Smooth muscle cell (in vitro differentiated cells): ENCODE measurements around the gene CERCAM. TPM values are rescaled to one million over a fixed set of nuclear protein-coding genes. Genes with fewer than 3 reads are reported as not detected.

ENCODE experiments used
- DNase-seq: peaks from one replicate; lab custom pipeline; 2025; ENCODE audit not compliant: unreplicated experiment; lab: John Stamatoyannopoulos, UW
- H2AFZ ChIP-seq: fragments of 200-600 bp; sonication (generic); 2 replicates; pipeline ENCODE4 v1.6.0; 2016; ENCODE audit warnings: antibody characterized with exemption, low read depth, mild to moderate bottlenecking
- H3F3A ChIP-seq: fragments of 200-600 bp; sonication (generic); 2 replicates; pipeline ENCODE4 v1.6.0; 2017; ENCODE audit warnings: antibody characterized with exemption, low read depth
- H3K27ac ChIP-seq: fragments of 200-600 bp; sonication (generic); 2 replicates; pipeline ENCODE4 v1.5.1; 2016; ENCODE audit warnings: low read depth, mild to moderate bottlenecking
- H3K27me3 ChIP-seq: fragments of 200-600 bp; sonication (generic); 2 replicates; pipeline ENCODE4 v1.6.1; 2016; ENCODE audit warnings: low read depth, mild to moderate bottlenecking
- H3K36me3 ChIP-seq: fragments of 200-600 bp; sonication (generic); 2 replicates; pipeline ENCODE4 v1.5.1; 2016; ENCODE audit warnings: low read depth
- H3K4me1 ChIP-seq: fragments of 200-600 bp; sonication (generic); 2 replicates; pipeline ENCODE4 v1.5.1; 2016; ENCODE audit warnings: low read depth
- H3K4me2 ChIP-seq: fragments of 200-600 bp; sonication (generic); 2 replicates; pipeline ENCODE4 v1.6.0; 2016; ENCODE audit warnings: mild to moderate bottlenecking
- H3K4me3 ChIP-seq: fragments of 200-600 bp; sonication (generic); 2 replicates; pipeline ENCODE4 v1.5.1; 2016; ENCODE audit warnings: mild to moderate bottlenecking
- H3K79me2 ChIP-seq: fragments of 200-600 bp; sonication (generic); 2 replicates; pipeline ENCODE4 v1.6.0; 2016; ENCODE audit warnings: low read depth, mild to moderate bottlenecking
- H3K9ac ChIP-seq: fragments of 200-600 bp; sonication (generic); 2 replicates; pipeline ENCODE4 v1.6.0; 2016; ENCODE audit warnings: low read depth
- H3K9me3 ChIP-seq: fragments of 200-600 bp; sonication (generic); replicated peaks from 2 replicates; pipeline ENCODE4 v1.5.1; 2016; ENCODE audit warnings: low read depth
- H4K20me1 ChIP-seq: fragments of 200-600 bp; sonication (generic); 2 replicates; pipeline ENCODE4 v1.6.0; 2016; ENCODE audit warnings: low read depth
- WGBS: methylation state at CpG from one replicate; pipeline ENCODE4 v1.1.7; 2016; ENCODE audit warnings: low lambda C conversion rate; 5-methylcytosine and 5-hydroxymethylcytosine counted together
- microRNA counts: library from miRNA; unstranded; fragments of <30 nt; microRNA quantifications from one replicate; lab custom pipeline; 2016
- microRNA-seq: library from miRNA; unstranded; fragments of <30 nt; microRNA quantifications from one replicate; pipeline ENCODE4, GENCODE V29; 2016; ENCODE audit warnings: borderline number of aligned reads
- polyA plus RNA-seq: library from polyadenylated mRNA; unstranded; fragments of >200 nt; fragmentation: Nextera tagmentation; extraction: Ambion mirVana; gene quantifications from 2 replicates; pipeline ENCODE4 v1.2.1, GENCODE V29; 2016
- total RNA-seq: library from RNA; depleted of rRNA; stranded (reverse); fragments of >200 nt; gene quantifications from 2 replicates; pipeline ENCODE4 v1.2.3, GENCODE V29; 2014
- TF ChIP-seq, protein P1 (sequence below): fragments of 200-600 bp; sonication (generic); IDR thresholded peaks from 2 replicates; pipeline ENCODE4 v1.5.1; 2017; ENCODE audit warnings: borderline replicate concordance, mild to moderate bottlenecking, antibody characterized with exemption; ENCODE audit not compliant: insufficient read depth, poor library complexity, severe bottlenecking

CERCAM gene
- total and polyA plus RNA-seq, 2 experiments from 2014 or later = 129 to 357 TPM

DNA sequence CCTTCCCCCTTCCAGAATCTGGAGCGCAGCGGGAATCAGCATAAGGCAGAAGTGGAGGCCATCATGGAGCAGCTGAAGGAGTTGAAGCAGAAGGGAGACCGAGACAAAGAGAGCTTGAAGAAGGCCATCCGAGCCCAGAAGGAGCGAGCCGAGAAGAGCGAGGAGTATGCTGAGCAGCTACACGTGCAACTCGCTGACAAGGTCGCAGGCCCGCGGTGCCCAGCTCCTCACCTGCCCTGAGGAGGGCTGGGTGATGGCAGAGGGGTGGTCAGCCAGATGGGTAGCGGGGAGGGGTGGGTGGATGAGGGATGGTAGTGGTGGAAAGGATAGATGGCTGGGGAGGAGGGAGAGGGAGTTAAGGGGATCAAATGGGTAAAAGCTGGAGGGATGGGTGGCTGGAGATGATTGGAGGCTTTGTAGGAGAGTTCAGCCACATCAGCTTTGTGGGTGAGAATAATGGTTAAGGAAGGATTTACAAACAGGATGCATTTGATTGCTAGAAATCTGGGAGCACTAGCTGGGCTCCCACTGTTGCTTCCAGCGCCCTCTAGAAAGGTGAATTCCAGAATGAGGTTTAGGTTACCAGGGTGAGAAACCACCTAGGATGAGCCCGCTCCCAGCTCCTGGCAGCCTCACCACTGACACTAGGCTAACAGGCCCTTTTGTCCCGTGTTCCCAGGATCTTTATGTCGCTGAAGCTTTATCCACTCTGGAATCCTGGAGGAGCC is 64.2 kb downstream of the CERCAM start:
- Histone ChIP-seq H3K9ac (no peak overlapping the region), H3K27me3 (no peaks in the 10 kb centered on the region), H3K4me3 (no peak overlapping the region), H4K20me1 (no peaks in the 10 kb centered on the region), H3K36me3 (peaks cover 6% of the 10 kb centered on the region), H3K4me2 (no peak overlapping the region), H3F3A (no peaks in the 10 kb centered on the region), H2AFZ (no peak overlapping the region), H3K27ac (no peak overlapping the region), H3K4me1 (no peaks in the 10 kb centered on the region), H3K79me2 (no peaks in the 10 kb centered on the region), H3K9me3 (no peaks in the 10 kb centered on the region)
- no peak for DNase-seq
- TF ChIP-seq, protein P1, sequence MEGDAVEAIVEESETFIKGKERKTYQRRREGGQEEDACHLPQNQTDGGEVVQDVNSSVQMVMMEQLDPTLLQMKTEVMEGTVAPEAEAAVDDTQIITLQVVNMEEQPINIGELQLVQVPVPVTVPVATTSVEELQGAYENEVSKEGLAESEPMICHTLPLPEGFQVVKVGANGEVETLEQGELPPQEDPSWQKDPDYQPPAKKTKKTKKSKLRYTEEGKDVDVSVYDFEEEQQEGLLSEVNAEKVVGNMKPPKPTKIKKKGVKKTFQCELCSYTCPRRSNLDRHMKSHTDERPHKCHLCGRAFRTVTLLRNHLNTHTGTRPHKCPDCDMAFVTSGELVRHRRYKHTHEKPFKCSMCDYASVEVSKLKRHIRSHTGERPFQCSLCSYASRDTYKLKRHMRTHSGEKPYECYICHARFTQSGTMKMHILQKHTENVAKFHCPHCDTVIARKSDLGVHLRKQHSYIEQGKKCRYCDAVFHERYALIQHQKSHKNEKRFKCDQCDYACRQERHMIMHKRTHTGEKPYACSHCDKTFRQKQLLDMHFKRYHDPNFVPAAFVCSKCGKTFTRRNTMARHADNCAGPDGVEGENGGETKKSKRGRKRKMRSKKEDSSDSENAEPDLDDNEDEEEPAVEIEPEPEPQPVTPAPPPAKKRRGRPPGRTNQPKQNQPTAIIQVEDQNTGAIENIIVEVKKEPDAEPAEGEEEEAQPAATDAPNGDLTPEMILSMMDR = no peak
- WGBS = 93% methylated on average over 16 of the region's 17 CpGs

DNA sequence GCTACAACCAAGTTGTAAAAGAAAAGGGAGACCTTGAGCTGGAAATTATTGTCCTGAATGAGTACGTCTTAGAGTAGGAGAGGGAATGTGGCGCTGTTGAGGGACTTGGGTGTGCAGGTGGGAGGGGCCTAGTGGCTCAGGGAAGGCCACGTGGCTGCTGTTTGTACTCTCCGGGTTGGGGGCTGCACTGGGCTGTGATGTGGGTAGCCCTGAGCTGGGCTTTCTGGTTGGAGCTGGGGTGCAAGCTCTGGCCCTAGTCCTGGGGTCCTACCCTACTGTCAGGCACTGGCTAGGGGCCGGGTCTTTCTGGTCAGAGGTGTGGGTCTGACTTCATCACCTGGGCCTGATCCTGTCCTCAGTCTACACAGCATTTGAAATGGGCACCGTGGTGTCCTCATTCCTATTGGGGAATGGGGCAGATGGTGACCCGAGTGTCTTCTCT is 64.8 kb downstream of the CERCAM start:
- Histone ChIP-seq H3K9ac (no peak overlapping the region), H3K79me2 (no peaks in the 10 kb centered on the region), H2AFZ (no peak overlapping the region), H3K27ac (no peak overlapping the region), H3K4me1 (no peaks in the 10 kb centered on the region), H3K36me3 (peaks cover 6% of the 10 kb centered on the region), H3K9me3 (no peaks in the 10 kb centered on the region), H3K27me3 (no peaks in the 10 kb centered on the region), H3K4me3 (no peak overlapping the region), H3F3A (no peaks in the 10 kb centered on the region), H4K20me1 (no peaks in the 10 kb centered on the region), H3K4me2 (no peak overlapping the region)
- TF ChIP-seq, protein P1 = no peak
- no peak for DNase-seq
- 88% methylated on average over 7 of the region's 7 CpGs for WGBS

DNA sequence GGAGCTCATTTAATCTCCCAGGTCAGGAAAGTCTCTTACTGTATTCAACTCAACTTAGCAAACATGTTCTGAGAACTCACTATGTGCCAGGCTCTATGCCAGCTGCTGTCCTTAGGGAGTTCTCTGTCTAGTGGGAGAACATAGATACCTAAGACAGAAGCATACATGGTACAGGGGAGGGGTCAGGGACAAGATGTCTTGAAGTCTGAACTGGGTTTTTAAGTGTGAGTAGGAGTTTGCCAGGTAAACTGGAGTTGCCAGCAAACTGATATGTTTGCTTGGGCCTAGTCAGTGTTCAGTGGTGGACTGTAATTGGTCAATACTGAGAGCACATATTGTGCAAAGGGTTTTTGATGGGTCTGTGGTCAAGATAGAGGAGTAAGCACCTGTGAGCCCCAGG is 65.5 kb downstream of the CERCAM start:
- peaks cover 6% of the 10 kb centered on the region for H3K36me3 ChIP-seq
- TF ChIP-seq, protein P1 = no peak
- H3K79me2 ChIP-seq = no peaks in the 10 kb centered on the region
- no peaks in the 10 kb centered on the region for H3F3A ChIP-seq
- no peak overlapping the region for H3K4me3 ChIP-seq
- no peak for DNase-seq
- no peaks in the 10 kb centered on the region for H3K4me1 ChIP-seq
- no peak overlapping the region for H3K9ac ChIP-seq
- no peak overlapping the region for H2AFZ ChIP-seq
- no peaks in the 10 kb centered on the region for H3K9me3 ChIP-seq
- H3K27ac ChIP-seq = no peak overlapping the region
- H3K4me2 ChIP-seq = no peak overlapping the region
- H4K20me1 ChIP-seq = no peaks in the 10 kb centered on the region
- no peaks in the 10 kb centered on the region for H3K27me3 ChIP-seq

MicroRNAs encoded within 50 kb of the gene (microRNA counts, 767-probe panel; counts per million panel counts)
- microRNA hsa-miR-219-2-3p (lab: Ali Mortazavi, UCI) = 183 counts per million

Small RNAs within 50 kb of the gene (microRNA-seq; reads per million reads assigned to microRNA genes)
- not detected for gene MIR219B

Other genes with a start within 250 kb of the CERCAM start
- 23.5 and 24.2 TPM in 2 replicates for gene CIZ1, start 229.3 kb upstream of the CERCAM start, total RNA-seq
- 81.1 and 84.0 TPM in 2 replicates for gene CIZ1, start 229.3 kb upstream of the CERCAM start, polyA plus RNA-seq
- gene DNM1, start 217.5 kb upstream of the CERCAM start, total RNA-seq = 25.3 and 29.7 TPM in 2 replicates
- 48.9 and 50.7 TPM in 2 replicates for gene DNM1, start 217.5 kb upstream of the CERCAM start, polyA plus RNA-seq
- gene GOLGA2, start 144.8 kb upstream of the CERCAM start, total RNA-seq = 99.5 and 101 TPM in 2 replicates
- 55.4 and 70.1 TPM in 2 replicates for gene GOLGA2, start 144.8 kb upstream of the CERCAM start, polyA plus RNA-seq
- gene SWI5, start 144.6 kb upstream of the CERCAM start, total RNA-seq = 41.0 and 47.1 TPM in 2 replicates
- 71.1 and 77.2 TPM in 2 replicates for gene SWI5, start 144.6 kb upstream of the CERCAM start, polyA plus RNA-seq
- 5.2 and 9.0 TPM in 2 replicates for gene TRUB2, start 98.4 kb upstream of the CERCAM start, total RNA-seq
- 25.1 and 33.2 TPM in 2 replicates for gene TRUB2, start 98.4 kb upstream of the CERCAM start, polyA plus RNA-seq
- gene COQ4, start 98.0 kb upstream of the CERCAM start, total RNA-seq = 16.7 and 23.5 TPM in 2 replicates
- gene COQ4, start 98.0 kb upstream of the CERCAM start, polyA plus RNA-seq = 37.5 and 51.0 TPM in 2 replicates
- 6.1 and 10.4 TPM in 2 replicates for gene SLC27A4, start 80.3 kb upstream of the CERCAM start, total RNA-seq
- gene SLC27A4, start 80.3 kb upstream of the CERCAM start, polyA plus RNA-seq = 10.3 and 16.0 TPM in 2 replicates
- gene URM1, start 49.5 kb upstream of the CERCAM start, total RNA-seq = 27.1 and 27.3 TPM in 2 replicates
- 41.2 and 48.7 TPM in 2 replicates for gene URM1, start 49.5 kb upstream of the CERCAM start, polyA plus RNA-seq
- gene ODF2, start 35.1 kb downstream of the CERCAM start, total RNA-seq = 17.7 and 27.9 TPM in 2 replicates
- gene ODF2, start 35.1 kb downstream of the CERCAM start, polyA plus RNA-seq = 31.6 and 33.2 TPM in 2 replicates
- 14.1 and 16.0 TPM in 2 replicates for gene GLE1, start 83.9 kb downstream of the CERCAM start, total RNA-seq
- gene GLE1, start 83.9 kb downstream of the CERCAM start, polyA plus RNA-seq = 11.2 and 11.8 TPM in 2 replicates
- gene SPTAN1, start 131.7 kb downstream of the CERCAM start, total RNA-seq = 143 and 145 TPM in 2 replicates
- gene SPTAN1, start 131.7 kb downstream of the CERCAM start, polyA plus RNA-seq = 84.9 and 115 TPM in 2 replicates
- 23.5 and 28.6 TPM in 2 replicates for gene DYNC2I2, start 236.0 kb downstream of the CERCAM start, total RNA-seq
- 50.9 and 58.3 TPM in 2 replicates for gene DYNC2I2, start 236.0 kb downstream of the CERCAM start, polyA plus RNA-seq